ENCODE results near the gene NASP.

DNA sequence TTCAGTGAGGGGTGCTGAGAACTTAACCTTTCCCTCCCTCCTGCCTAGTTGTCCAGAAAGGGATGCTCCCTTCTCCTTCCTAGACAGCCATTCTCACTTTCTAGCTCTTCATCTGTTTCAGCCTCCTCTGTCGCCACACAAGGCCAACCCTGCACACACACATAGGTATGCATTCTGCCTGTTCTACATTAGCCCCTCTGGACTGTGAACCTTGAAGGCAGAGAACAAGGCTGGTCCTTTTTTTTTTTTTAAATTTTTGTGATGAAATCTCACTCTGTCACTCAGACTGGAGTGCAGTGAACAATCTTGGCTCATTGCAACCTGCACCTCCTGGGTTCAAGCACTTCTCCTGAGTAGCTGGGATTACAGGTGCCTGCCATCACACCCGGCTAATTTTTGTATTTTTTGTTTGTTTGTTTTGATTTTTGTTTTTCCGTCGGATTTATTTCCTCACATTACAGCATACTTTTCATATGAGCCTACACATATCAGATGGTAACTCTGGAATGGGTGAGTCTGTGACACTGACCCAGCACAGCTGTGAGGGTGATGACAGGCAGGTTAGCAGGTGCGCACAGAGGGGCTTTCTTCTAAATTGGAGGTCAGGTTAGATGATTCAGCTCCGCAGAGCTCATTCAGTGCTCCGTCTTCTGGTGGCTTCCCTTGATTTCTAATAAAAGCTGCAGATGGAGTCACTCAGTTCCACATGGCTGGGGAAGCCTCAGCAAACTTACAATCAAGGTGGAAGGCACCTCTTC, 38.1 kb upstream of the NASP start:
- no peak for TF ChIP-seq PBX3 (IDR thresholded peaks at IDR 0.05)
- no peak for TF ChIP-seq CTCF (IDR thresholded peaks at IDR 0.05)
- no peak for TF ChIP-seq POLR2AphosphoS5 (IDR thresholded peaks at IDR 0.05; ENCODE audit: low read depth, low read length)
- no peak for TF ChIP-seq TAF1 (IDR thresholded peaks at IDR 0.05; ENCODE audit: borderline replicate concordance, low read depth, low read length)
